ENCODE measurements around the gene DPEP3.

GRCh38 chr16:68005786-68006286, 25.5 kb upstream of the DPEP3 start:
- TF ChIP-seq POLR2AphosphoS5 (IDR thresholded peaks at IDR 0.05; ENCODE audit: low read depth, low read length), result no peak
- no peak for TF ChIP-seq REST (IDR thresholded peaks at IDR 0.05; ENCODE audit: insufficient read depth in 1 of 2, low read depth in 2 of 2, low read length in 2 of 2)
- no peak for TF ChIP-seq TAF1 (IDR thresholded peaks at IDR 0.05; ENCODE audit: borderline replicate concordance, insufficient read depth, low read length)
